Bronchial epithelial cell (primary cell): ENCODE results near the gene PROSER2. TPM values are rescaled to one million over a fixed set of nuclear protein-coding genes. Genes with fewer than 3 reads are reported as not detected.
A peak's percentile ranks its signal among the peaks of the same experiment; 100 is the strongest.

Experiments
- DNase-seq: peaks from one replicate; pipeline ENCODE4 v3.0.0-alpha.2; 2010; ENCODE audit warnings: low read depth
- FAIRE-seq: peaks from 2 replicates; lab custom pipeline; 2011; peaks lifted over from hg19 to GRCh38; lab: Jason Lieb, UNC
- H3K27me3 ChIP-seq: 2 replicates; pipeline ENCODE4 v1.5.1; 2011; ENCODE audit warnings: low read length; ENCODE audit not compliant: control insufficient read depth, insufficient read depth
- H3K36me3 ChIP-seq: 2 replicates; pipeline ENCODE4 v1.5.1; 2011; ENCODE audit warnings: low read length; ENCODE audit not compliant: control insufficient read depth, insufficient read depth
- H3K4me3 ChIP-seq: 2 replicates; pipeline ENCODE4 v1.5.1; 2011; ENCODE audit warnings: mild to moderate bottlenecking, low read depth, low read length, control low read depth
- CTCF ChIP-seq: IDR thresholded peaks from 2 replicates; pipeline ENCODE4 v1.5.1; 2011; ENCODE audit warnings: mild to moderate bottlenecking, moderate library complexity, low read length, control low read depth, inconsistent platforms; ENCODE audit not compliant: insufficient read depth, severe bottlenecking
- total RNA-seq: library from RNA; depleted of rRNA; stranded (reverse); fragments of >200 nt; gene quantifications from 2 replicates; pipeline ENCODE4 v1.2.1, GENCODE V29; 2014

The PROSER2 gene
- total RNA-seq, 1 donor from 2014 or later, result 20.8 TPM

- Histone ChIP-seq H3K4me3 (no peak overlapping the region), H3K36me3 (no peaks in the 10 kb centered on the region), H3K27me3 (no peaks in the 10 kb centered on the region)
- FAIRE-seq (no peak), DNase-seq (peak; percentile 73)
- peak; percentile 45 for TF ChIP-seq CTCF
These were observed 40.2 kb upstream of the PROSER2 start for GRCh38 chr10:11782793-11783557.

- no peaks in the 10 kb centered on the region for H3K27me3 ChIP-seq
- no peaks in the 10 kb centered on the region for H3K36me3 ChIP-seq
- peak; percentile 61 for DNase-seq
- FAIRE-seq, result no peak
- no peak for TF ChIP-seq CTCF
- no peak overlapping the region for H3K4me3 ChIP-seq
These were observed 39.6 kb upstream of the PROSER2 start for GRCh38 chr10:11783558-11783865.

- no peak overlapping the region for H3K4me3 ChIP-seq
- FAIRE-seq, result no peak
- H3K27me3 ChIP-seq, result no peaks in the 10 kb centered on the region
- no peaks in the 10 kb centered on the region for H3K36me3 ChIP-seq
- no peak for DNase-seq
- TF ChIP-seq CTCF, result no peak
These were observed 35.8 kb upstream of the PROSER2 start for GRCh38 chr10:11787374-11787773.

GRCh38 chr10:11787846-11788245 is 35.3 kb upstream of the PROSER2 start:
- FAIRE-seq, result no peak
- TF ChIP-seq CTCF, result no peak
- no peaks in the 10 kb centered on the region for H3K36me3 ChIP-seq
- DNase-seq, result no peak
- H3K4me3 ChIP-seq, result no peak overlapping the region
- H3K27me3 ChIP-seq, result no peaks in the 10 kb centered on the region

GRCh38 chr10:11789306-11789705 is 33.9 kb upstream of the PROSER2 start:
- no peaks in the 10 kb centered on the region for H3K36me3 ChIP-seq
- no peaks in the 10 kb centered on the region for H3K27me3 ChIP-seq
- DNase-seq (no peak), FAIRE-seq (no peak)
- TF ChIP-seq CTCF, result no peak
- H3K4me3 ChIP-seq, result no peak overlapping the region

GRCh38 chr10:11789956-11790355 is 33.2 kb upstream of the PROSER2 start:
- FAIRE-seq (no peak), DNase-seq (no peak)
- TF ChIP-seq CTCF, result no peak
- no peaks in the 10 kb centered on the region for H3K27me3 ChIP-seq
- H3K4me3 ChIP-seq, result no peak overlapping the region
- no peaks in the 10 kb centered on the region for H3K36me3 ChIP-seq
